ENCODE data around the gene B3GNT3. TPM values are rescaled to one million over a fixed set of nuclear protein-coding genes. Genes with fewer than 3 reads are reported as not detected.

The B3GNT3 gene
- total and polyA plus RNA-seq, 2 of the 13 experiments (the other 11 are each of a cell fraction or from before 2014, with no cell fraction given), result 0.86 to 4.0 TPM

DNA sequence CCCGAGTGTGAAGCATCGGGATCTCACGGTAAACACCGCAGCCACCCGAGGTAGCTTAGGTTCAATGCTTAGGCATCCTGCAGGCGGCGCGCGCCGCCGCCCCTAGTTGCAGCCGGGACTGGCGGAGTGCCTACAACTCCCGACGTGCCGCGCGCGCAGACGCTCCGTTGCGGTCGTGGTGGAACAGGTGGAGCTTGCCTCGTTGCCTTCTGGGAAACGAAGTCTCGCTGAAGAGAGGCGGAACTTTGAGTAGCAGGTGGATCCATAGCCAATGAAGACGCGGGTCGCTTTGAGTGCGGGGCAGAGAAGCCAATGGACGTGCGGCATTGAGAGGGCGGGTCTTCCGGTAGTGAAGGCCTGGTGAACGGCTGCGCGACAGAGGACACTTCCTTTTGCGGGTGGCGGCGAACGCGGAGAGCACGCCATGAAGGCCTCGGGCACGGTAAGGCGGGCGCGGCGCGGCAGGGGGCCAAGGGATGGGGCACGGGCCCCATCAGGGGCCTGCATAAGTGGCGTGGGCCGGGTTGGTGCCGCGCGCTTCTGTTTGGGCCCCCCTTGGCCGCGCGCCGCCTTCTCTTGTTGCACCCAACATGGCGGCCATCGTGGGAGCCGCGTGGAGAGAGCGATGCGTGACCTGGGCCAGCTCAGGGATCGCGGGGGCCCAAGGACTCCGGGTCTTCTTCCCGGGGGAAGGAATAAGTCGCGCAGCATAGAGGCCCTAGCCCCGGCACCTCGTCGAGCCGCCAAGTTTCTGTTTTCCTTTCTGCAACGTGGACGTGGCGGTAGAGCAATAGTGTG is 64.8 kb downstream of the B3GNT3 start, which contains the start of gene RPL18A (continued):
- TF ChIP-seq KAT8 (CRISPR knock-in tag; IDR thresholded peaks at IDR 0.05) (peak; percentile 85), HDAC2 (CRISPR knock-in tag; IDR thresholded peaks at IDR 0.05) (peak; percentile 30; the same call in 1 of the 2 replicates), TBX3 (IDR thresholded peaks at IDR 0.05; ENCODE audit: borderline replicate concordance) (no peak), HHEX (CRISPR knock-in tag; IDR thresholded peaks at IDR 0.05) (0 out of 2 replicates have a peak, but pooled peaks have one; percentile 20), ZNF703 (CRISPR knock-in tag; IDR thresholded peaks at IDR 0.05; ENCODE audit: borderline replicate concordance) (0 out of 2 replicates have a peak, but pooled peaks have one; percentile 54), ZNF572 (CRISPR knock-in tag; IDR thresholded peaks at IDR 0.05) (no peak), ZNF563 (CRISPR knock-in tag; IDR thresholded peaks at IDR 0.05) (peak; percentile 61; the same call in 1 of the 2 replicates), ARHGAP35 (CRISPR knock-in tag; IDR thresholded peaks at IDR 0.05; ENCODE audit: borderline replicate concordance) (0 out of 2 replicates have a peak, but pooled peaks have one; percentile 26), SP1 (IDR thresholded peaks at IDR 0.05) (no peak), SP1 (CRISPR knock-in tag; IDR thresholded peaks at IDR 0.05) (peak; percentile 68), XBP1 (CRISPR knock-in tag; IDR thresholded peaks at IDR 0.05) (no peak), CHD2 (IDR thresholded peaks at IDR 0.05; ENCODE audit: low read depth, low read length) (no peak), POLR2AphosphoS5 (IDR thresholded peaks at IDR 0.05; ENCODE audit: low read depth, low read length) (peak; percentile 93), NCOA2 (CRISPR knock-in tag; IDR thresholded peaks at IDR 0.05) (0 out of 2 replicates have a peak, but pooled peaks have one; percentile 19), NONO (IDR thresholded peaks at IDR 0.05) (no peak), NONO (CRISPR knock-in tag; conservative IDR thresholded peaks at IDR 0.05) (peak; percentile 72), PAF1 (CRISPR knock-in tag; IDR thresholded peaks at IDR 0.05) (0 out of 2 replicates have a peak, but pooled peaks have one; percentile 46), ZNF10 (CRISPR knock-in tag; IDR thresholded peaks at IDR 0.05; ENCODE audit: borderline replicate concordance, low read depth) (no peak), FLYWCH1 (CRISPR knock-in tag; IDR thresholded peaks at IDR 0.05) (no peak), ZNF749 (CRISPR knock-in tag; IDR thresholded peaks at IDR 0.05; ENCODE audit: borderline replicate concordance) (0 out of 2 replicates have a peak, but pooled peaks have one; percentile 72)
- TF ChIP-seq, protein P1, sequence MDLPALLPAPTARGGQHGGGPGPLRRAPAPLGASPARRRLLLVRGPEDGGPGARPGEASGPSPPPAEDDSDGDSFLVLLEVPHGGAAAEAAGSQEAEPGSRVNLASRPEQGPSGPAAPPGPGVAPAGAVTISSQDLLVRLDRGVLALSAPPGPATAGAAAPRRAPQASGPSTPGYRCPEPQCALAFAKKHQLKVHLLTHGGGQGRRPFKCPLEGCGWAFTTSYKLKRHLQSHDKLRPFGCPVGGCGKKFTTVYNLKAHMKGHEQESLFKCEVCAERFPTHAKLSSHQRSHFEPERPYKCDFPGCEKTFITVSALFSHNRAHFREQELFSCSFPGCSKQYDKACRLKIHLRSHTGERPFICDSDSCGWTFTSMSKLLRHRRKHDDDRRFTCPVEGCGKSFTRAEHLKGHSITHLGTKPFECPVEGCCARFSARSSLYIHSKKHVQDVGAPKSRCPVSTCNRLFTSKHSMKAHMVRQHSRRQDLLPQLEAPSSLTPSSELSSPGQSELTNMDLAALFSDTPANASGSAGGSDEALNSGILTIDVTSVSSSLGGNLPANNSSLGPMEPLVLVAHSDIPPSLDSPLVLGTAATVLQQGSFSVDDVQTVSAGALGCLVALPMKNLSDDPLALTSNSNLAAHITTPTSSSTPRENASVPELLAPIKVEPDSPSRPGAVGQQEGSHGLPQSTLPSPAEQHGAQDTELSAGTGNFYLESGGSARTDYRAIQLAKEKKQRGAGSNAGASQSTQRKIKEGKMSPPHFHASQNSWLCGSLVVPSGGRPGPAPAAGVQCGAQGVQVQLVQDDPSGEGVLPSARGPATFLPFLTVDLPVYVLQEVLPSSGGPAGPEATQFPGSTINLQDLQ (CRISPR knock-in tag; IDR thresholded peaks at IDR 0.05), result peak; percentile 41; the same call in 1 of the 2 replicates
- TF ChIP-seq, protein P2, sequence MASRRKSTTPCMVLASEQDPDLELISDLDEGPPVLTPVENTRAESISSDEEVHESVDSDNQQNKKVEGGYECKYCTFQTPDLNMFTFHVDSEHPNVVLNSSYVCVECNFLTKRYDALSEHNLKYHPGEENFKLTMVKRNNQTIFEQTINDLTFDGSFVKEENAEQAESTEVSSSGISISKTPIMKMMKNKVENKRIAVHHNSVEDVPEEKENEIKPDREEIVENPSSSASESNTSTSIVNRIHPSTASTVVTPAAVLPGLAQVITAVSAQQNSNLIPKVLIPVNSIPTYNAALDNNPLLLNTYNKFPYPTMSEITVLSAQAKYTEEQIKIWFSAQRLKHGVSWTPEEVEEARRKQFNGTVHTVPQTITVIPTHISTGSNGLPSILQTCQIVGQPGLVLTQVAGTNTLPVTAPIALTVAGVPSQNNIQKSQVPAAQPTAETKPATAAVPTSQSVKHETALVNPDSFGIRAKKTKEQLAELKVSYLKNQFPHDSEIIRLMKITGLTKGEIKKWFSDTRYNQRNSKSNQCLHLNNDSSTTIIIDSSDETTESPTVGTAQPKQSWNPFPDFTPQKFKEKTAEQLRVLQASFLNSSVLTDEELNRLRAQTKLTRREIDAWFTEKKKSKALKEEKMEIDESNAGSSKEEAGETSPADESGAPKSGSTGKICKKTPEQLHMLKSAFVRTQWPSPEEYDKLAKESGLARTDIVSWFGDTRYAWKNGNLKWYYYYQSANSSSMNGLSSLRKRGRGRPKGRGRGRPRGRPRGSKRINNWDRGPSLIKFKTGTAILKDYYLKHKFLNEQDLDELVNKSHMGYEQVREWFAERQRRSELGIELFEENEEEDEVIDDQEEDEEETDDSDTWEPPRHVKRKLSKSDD (CRISPR knock-in tag; IDR thresholded peaks at IDR 0.05; ENCODE audit: low read depth), result 0 out of 2 replicates have a peak, but pooled peaks have one; percentile 42
- TF ChIP-seq, protein P3, sequence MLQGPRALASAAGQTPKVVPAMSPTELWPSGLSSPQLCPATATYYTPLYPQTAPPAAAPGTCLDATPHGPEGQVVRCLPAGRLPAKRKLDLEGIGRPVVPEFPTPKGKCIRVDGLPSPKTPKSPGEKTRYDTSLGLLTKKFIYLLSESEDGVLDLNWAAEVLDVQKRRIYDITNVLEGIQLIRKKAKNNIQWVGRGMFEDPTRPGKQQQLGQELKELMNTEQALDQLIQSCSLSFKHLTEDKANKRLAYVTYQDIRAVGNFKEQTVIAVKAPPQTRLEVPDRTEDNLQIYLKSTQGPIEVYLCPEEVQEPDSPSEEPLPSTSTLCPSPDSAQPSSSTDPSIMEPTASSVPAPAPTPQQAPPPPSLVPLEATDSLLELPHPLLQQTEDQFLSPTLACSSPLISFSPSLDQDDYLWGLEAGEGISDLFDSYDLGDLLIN (CRISPR knock-in tag; IDR thresholded peaks at IDR 0.05; ENCODE audit: borderline replicate concordance), result peak; percentile 35; the same call in 1 of the 2 replicates
- TF ChIP-seq, protein P4, sequence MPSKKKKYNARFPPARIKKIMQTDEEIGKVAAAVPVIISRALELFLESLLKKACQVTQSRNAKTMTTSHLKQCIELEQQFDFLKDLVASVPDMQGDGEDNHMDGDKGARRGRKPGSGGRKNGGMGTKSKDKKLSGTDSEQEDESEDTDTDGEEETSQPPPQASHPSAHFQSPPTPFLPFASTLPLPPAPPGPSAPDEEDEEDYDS (CRISPR knock-in tag; IDR thresholded peaks at IDR 0.05), result peak; percentile 98

All from HepG2 (cell line).